Measurements from ENCODE around the gene CTAG1B.
"Not testable (repeated sequence)": the region's sequence is repeated elsewhere in the genome, so short reads cannot be mapped to it uniquely, and the experiment has no call there.

DNA sequence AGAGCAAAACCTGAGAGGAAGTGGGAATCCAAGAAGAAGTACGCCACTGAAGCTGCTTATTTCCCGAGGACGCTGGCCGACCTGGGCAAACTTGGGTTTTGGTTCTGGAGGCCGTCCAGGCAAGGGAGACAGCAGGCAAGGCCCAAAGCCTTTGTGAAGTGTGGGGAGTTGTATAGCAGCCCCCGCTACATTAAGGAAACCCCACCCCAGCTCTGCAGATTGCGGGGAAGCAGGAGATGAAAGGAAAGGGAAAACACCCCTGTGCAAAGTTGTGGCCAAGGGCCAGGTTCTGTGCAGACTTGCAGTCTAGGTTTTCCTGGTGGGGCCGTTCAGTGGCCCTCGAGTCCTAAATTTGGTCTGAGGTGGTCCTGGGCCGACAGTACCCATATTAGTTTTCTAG, 46.0 kb downstream of the CTAG1B start:
- TF ChIP-seq POLR2A, CTCF (IDR thresholded peaks at IDR 0.05): not testable (repeated sequence)
